ENCODE data around the gene TRPM3. TPM values are rescaled to one million over a fixed set of nuclear protein-coding genes. Genes with fewer than 3 reads are reported as not detected.
A peak's percentile ranks its signal among the peaks of the same experiment; 100 is the strongest.

TRPM3 gene
- total RNA-seq, 1 donor from 2014 or later, result 0.22 TPM

DNA sequence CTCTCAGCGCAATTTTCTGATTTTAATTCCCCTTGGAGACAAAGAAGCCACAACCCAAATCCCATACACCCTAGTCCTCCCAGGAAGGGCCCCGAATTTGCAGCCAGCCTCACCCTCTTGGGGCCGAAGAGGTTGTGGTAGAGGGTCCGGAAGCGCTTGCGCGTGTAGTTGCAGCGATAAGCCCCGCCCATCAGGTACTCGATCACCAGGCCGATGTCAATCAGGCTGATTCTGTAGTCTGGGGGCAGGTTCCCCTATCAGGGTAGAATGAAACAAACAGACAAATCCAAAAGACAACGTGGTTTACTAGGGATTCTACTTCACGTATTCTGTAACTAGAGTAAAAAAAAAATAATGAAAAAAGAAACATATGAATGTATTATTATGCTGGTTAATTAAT lies 496.3 kb downstream of the TRPM3 start:
- TF ChIP-seq, protein P1, sequence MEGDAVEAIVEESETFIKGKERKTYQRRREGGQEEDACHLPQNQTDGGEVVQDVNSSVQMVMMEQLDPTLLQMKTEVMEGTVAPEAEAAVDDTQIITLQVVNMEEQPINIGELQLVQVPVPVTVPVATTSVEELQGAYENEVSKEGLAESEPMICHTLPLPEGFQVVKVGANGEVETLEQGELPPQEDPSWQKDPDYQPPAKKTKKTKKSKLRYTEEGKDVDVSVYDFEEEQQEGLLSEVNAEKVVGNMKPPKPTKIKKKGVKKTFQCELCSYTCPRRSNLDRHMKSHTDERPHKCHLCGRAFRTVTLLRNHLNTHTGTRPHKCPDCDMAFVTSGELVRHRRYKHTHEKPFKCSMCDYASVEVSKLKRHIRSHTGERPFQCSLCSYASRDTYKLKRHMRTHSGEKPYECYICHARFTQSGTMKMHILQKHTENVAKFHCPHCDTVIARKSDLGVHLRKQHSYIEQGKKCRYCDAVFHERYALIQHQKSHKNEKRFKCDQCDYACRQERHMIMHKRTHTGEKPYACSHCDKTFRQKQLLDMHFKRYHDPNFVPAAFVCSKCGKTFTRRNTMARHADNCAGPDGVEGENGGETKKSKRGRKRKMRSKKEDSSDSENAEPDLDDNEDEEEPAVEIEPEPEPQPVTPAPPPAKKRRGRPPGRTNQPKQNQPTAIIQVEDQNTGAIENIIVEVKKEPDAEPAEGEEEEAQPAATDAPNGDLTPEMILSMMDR (IDR thresholded peaks at IDR 0.05; ENCODE audit: borderline replicate concordance), result no peak
- Histone ChIP-seq H3K4me3 (no peak overlapping the region), H3K27ac (replicated peaks) (no peak overlapping the region), H3K9me3 (replicated peaks) (no peaks in the 10 kb centered on the region), H3K27me3 (ENCODE audit: low read depth) (no peaks in the 10 kb centered on the region), H3K36me3 (no peaks in the 10 kb centered on the region), H3K4me1 (no peaks in the 10 kb centered on the region)
- intact Hi-C loops (cut with micrococcal nuclease), result no loop called here
- DNase-seq, result no peak

DNA sequence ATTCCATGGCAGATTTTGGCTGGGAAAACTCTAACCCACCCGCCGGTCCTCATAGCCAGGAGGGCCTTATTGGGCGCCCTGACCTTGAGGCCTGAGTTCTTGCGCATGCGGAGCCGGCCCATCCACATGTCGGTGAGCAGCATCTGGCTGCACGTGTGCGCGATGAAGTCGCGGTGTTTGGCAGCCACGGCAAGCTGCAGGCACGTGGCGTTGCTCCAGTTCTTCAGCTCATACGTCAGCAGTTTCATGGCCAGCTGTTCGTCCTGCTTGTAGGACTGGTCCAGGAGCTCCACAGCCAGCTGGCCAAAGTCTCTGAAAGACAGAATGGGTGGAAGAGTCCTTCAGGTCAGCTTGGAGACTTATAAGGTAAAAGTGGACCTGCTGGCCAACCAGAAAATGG lies 502.6 kb downstream of the TRPM3 start:
- Histone ChIP-seq H3K4me3 (no peak overlapping the region), H3K27ac (replicated peaks) (no peak overlapping the region), H3K4me1 (peaks cover 27% of the 10 kb centered on the region), H3K9me3 (replicated peaks) (no peaks in the 10 kb centered on the region), H3K36me3 (no peaks in the 10 kb centered on the region), H3K27me3 (ENCODE audit: low read depth) (no peaks in the 10 kb centered on the region)
- intact Hi-C loops (cut with micrococcal nuclease), result no loop called here
- peak; percentile 69 for DNase-seq
- TF ChIP-seq, protein P1 (IDR thresholded peaks at IDR 0.05; ENCODE audit: borderline replicate concordance), result no peak

DNA sequence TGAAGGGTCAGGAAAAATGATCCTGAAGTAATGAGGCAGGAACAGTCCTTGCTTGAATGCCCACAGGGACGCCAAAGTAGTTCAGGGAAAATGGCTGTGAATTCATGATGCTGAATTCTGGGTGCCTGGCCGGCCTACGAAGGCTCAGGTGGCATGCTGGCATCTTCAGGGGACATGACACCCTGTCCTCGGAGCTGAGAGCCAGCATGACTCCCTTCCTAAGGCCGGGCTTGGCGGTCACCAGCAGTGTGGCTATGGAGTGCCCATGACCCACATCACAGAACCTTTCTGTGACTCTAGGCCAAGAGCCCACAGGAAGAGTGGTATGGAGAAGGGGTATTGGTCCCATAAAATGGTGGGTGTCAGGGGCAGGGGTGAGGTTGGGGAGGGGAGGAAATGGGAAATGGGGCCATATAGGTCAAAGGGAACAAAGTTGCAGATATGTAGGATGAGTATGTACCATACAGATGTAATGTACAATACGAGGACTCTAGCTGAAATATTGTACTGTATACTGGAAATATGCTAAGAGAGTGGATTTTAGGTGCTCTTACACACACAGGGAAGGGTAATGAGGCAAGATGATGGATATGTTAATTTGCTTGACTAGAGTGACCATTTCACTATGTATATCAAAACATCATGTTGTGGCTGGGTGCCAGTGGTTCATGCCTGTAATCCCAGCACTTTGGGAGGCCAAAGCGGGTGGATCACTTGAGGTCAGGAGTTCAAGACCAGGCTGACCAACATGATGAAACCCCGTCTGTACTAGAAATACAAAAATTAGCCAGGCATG lies 504.2 kb downstream of the TRPM3 start:
- no peak overlapping the region for H3K4me3 ChIP-seq
- H3K27ac ChIP-seq (replicated peaks), result no peak overlapping the region
- no peak for DNase-seq
- H3K36me3 ChIP-seq, result no peaks in the 10 kb centered on the region
- no peaks in the 10 kb centered on the region for H3K27me3 ChIP-seq (ENCODE audit: low read depth)
- no peaks in the 10 kb centered on the region for H3K9me3 ChIP-seq (replicated peaks)
- TF ChIP-seq, protein P1 (IDR thresholded peaks at IDR 0.05; ENCODE audit: borderline replicate concordance), result no peak
- intact Hi-C loops (cut with micrococcal nuclease), result no loop called here
- peaks cover 32% of the 10 kb centered on the region for H3K4me1 ChIP-seq

DNA sequence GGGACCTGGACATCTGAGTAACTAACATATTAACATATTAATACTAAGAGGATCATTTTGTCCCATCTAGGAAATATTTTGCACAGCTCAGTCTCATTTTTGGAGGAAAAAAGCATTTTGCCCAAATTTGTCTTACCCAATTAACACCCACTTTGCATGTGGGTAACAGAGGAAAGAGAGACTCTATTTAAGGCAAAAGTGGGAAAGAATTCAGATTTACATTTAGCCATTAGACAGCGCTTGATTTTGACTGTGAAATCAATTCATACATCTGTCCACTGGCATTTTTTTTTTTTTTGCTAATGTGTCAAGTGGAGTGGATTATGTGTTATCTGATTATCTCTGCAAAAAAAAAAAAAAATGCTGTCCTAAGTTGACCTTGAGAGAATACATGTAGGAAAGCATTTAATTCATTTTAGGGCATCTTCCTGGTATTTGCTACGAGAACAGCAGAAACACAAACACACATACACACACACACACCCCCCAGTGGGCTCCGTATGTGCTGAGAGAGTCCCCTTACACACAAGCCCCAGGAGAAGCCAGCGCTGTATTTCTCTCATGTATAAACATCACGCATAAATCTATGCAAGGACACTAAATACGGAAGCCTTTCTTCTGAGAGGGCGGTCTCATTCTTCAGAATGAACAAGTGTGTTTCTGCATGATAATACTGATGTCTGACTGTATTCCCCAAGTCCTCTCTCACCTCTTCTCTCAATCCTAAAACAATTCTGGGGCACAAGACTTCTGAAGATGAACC lies 505.0 kb downstream of the TRPM3 start:
- TF ChIP-seq, protein P1 (IDR thresholded peaks at IDR 0.05; ENCODE audit: borderline replicate concordance), result no peak
- intact Hi-C loops (cut with micrococcal nuclease), result no loop called here

DNA sequence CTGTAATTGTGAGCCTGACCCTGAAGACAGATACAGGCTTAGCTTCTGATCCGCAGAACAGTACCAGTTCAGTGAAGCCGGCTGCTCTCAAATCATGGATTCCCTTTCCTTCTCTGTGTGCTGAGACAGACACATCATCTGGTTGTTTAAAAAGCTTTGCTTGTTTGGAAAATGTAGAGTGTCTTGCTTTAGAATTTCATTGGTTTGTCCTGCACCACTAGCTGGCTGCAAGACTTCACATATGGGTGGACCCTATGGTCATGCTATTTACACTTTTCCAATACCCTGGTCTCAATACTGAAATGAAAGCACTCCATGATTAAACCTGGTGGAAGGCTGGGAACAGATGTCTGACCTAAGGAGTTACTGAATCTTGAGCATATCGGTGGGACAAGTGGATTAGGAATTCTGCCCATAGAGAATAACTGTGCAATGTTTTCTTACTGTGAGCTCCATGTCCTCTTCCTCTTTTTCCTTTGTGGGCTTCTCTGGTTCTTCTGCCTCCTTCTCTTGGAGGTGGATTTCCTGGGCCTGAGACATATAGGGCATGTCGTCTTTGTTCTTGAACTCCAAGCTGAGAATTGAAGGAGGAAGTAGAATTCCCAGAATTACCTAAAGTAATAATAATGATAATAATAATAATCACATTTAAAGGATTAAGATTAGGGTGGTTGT lies 505.8 kb downstream of the TRPM3 start:
- Histone ChIP-seq H3K4me3 (peak overlapping the region; percentile 27), H3K27me3 (ENCODE audit: low read depth) (no peaks in the 10 kb centered on the region), H3K36me3 (no peaks in the 10 kb centered on the region), H3K9me3 (replicated peaks) (no peaks in the 10 kb centered on the region), H3K27ac (replicated peaks) (peak overlapping the region; percentile 81), H3K4me1 (peaks cover 32% of the 10 kb centered on the region)
- DNase-seq, result no peak
- intact Hi-C loops (cut with micrococcal nuclease), result no loop called here
- TF ChIP-seq, protein P1 (IDR thresholded peaks at IDR 0.05; ENCODE audit: borderline replicate concordance), result no peak

More for the DNA sequence above, 505.0 kb downstream of the TRPM3 start:
- H3K27me3 ChIP-seq (ENCODE audit: low read depth), result no peaks in the 10 kb centered on the region
- no peaks in the 10 kb centered on the region for H3K9me3 ChIP-seq (replicated peaks)
- DNase-seq, result no peak
- peak overlapping the region; percentile 81 for H3K27ac ChIP-seq (replicated peaks)
- H3K36me3 ChIP-seq, result no peaks in the 10 kb centered on the region
- peaks cover 32% of the 10 kb centered on the region for H3K4me1 ChIP-seq
- no peak overlapping the region for H3K4me3 ChIP-seq

All from left ventricle myocardium inferior (tissue), 1 donor.